Stimulated activated CD4-positive, alpha-beta T cell treated with anti-CD3 and anti-CD28 coated beads, TNF-alpha, amount 100 ng/mL, for 4 hours (primary cell): ENCODE measurements around the gene RPH3AL.

ENCODE experiments used
- DNase-seq, 3 experiments: peaks; one replicate each; pipeline ENCODE4 v3.0.0-alpha.2; 2020; ENCODE audit warnings: low read depth in 3 of 3

The RPH3AL gene

DNA sequence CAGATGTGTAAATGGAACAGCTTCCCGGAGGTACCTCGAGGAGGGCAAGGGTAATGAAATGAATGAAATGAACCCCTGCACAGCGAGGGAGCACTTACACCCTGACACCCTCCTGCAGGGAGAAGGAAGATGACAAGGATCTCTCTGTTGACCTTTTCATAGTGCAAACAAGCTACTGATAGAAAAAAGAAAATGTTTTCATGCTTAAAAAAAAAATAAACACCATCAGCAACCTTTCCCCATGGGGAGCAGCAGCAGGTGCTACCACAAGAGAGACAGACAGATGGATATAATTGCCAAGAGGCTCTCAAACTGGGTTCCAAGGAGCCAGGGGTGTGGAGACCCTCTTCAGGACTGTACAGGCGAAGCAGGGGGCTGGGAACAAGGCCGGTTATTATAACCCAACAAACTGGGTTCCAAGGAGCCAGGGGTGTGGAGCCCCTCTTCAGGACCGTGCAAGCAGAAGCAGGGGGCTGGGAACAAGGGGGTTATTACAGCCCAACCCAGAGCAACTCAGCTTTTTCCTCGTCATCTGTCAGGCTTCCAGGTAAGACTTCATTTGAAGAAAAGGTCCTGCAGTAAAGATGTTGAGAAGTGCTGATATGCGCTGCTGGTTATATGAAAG is 718 bp upstream of the RPH3AL start:
- no peak for DNase-seq

DNA sequence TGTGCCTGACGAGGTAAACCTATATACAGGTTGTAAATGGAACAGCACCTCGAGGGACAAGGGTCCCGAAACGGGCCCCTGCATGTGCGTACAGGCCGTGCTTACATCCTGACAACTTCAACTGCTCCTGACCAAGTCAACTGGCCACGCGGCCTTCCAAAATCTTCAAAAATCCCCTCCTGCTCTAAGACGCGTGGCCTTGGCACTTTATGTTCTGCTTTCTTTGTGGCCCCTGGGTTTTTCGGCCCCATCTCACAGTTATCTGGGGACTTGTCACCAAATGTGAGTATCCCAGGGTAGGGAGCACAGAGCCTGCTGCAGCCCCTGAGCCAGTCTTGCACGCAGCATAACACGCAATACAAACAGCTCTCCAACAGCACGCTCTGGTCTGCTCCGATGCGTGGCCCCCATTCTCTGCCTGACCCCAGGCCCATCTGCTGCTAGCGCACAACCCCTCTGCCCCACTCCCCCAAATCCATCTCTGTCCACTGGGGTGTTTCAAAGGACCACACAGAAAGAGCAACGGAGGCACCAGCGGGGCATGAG is 659 bp downstream of the RPH3AL start:
- DNase-seq = no peak

DNA sequence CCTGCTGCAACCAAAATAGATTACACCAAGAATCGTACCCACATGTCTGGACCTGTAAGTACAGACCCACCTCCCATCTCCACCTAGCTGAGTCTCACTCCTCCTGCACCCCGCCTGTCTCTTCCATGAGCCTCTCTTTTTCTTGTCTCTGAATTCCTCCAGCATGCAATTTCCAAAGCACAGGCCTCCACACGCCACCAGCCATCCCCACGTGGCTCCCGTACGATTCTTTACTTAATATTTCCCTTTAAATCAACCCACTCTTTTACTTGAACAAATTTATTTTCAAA is 1.2 kb downstream of the RPH3AL start:
- DNase-seq = no peak

DNA sequence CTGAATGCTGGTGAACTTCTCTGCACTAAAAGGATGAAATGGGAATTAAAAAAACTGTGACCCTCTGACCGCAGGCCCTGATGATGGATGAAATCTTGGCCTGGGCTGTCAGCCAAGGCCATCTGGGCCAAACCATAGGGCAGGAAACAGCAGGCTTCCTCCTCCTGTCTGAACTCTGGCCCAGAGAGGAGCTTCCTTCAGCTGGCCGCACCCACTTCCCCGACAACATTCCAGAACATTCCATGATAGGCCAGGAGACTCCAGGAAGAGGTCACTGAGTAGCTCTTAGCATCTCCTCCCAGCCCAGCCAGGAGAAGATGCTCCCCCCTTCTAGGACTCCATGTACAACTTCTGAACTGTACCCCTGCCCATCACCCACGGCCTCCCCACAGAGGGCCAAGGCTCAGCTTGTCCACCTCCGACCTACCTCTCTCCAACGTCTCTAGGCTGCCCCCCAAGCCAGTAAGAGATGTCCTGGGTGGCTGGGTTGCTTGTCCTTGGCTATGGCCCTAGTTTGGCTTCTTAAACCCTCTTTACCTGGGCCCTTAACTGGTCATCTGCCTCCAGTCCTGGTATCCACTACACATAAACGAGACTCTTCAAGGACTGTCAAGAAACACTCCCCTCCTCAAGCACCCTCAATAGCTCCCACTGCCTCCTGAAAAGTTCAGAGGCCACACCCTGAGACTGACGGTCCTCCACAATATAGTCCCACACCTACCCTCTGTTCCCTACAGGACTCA is 1.7 kb downstream of the RPH3AL start:
- no peak for DNase-seq

DNA sequence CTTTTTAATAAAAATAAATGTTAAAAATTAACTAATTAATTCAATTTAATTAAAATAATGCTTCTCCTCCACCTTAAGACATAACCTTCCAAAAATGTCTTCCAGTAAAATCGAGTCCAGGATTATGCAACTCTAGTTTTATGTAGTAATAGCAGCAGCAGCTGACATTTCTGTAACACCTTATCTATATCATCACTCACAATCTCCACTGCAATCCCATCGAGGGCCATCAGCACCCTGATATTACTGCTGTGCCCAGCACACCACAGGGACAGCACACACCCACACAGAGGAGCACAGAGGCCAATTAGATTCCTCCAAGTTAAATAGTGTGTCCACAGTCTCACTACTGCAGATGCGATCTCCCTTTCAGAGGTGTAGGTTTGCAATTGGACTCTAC is 2.9 kb downstream of the RPH3AL start:
- DNase-seq = no peak

DNA sequence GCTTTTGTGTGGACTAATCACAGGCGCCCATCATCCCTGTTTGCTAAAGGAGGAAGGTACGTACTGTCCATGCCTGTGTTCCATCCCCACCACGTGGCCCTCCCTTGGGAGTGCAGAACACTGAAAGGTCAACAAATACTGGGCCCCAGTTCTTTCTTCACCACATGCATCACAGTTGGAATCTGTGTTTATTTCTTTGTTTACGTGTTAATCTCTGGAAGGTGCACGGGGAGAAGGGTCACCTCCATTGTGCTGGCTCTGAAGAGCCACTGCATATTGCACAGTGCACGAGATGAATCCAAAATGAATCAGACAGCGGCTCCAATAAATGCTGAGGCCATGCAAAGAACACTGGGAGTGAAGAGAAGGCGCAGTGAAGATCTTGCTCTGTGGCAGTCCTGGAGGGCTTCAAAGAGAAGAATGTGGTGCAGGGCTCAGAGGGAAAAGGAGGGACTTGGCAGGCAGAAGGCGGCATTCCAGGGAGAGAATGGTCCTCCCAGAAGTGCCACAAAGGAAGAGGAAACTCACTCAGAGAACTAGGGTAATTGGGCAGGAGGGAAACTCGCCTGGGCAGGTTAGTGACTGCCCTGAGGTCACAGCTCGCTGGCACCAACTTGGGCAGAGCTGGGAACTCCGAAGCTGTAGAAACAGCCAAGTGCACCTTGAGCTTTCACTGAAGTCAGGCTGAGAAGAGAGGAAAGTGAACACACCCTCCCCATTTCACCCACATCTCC is 3.7 kb downstream of the RPH3AL start:
- no peak for DNase-seq

DNA sequence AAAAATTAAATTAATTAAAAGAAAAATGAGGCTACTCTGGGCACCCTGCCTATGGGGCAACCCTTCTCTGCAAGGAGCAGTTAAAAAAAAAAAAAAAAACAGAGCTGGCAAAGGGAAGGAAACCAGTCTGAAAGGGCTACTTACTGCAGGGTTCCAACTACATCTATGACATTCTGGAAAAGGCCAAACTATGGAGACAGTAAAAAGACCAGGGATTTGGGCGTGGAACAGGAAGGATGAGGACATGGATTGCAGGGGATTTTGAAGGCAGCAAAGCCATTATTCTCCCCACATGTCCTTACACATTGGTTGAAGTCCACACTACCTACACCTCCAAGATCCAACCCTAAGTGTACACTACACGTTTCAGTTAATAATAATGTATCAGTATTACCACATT is 4.6 kb downstream of the RPH3AL start:
- DNase-seq = no peak

DNA sequence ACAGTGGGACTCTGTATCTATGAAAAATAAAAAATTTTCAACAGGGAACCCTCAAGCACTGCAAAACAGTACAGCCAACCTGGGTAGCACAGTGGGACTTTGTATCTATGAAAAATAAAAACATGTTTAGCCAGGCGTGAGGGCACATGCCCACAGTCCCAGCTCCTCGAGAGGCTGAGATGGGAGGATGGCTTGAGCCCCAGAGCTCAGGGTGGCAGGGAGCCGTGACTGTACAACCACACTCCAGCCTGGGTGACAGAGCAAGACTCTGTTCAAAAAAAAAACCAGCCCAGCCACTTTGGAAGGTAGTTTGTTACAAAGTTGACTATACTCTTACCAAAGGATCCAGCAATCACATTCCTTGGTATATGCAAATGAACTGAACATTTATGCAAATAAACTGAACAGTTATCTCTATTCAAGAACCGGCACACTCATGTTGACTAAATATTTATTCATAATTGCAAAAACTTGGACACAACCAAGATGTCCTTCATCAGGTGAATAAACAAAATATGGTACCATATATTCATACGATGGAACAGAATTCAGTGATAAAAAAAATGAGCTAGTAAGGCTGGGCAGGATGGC is 5.2 kb downstream of the RPH3AL start:
- no peak for DNase-seq

DNA sequence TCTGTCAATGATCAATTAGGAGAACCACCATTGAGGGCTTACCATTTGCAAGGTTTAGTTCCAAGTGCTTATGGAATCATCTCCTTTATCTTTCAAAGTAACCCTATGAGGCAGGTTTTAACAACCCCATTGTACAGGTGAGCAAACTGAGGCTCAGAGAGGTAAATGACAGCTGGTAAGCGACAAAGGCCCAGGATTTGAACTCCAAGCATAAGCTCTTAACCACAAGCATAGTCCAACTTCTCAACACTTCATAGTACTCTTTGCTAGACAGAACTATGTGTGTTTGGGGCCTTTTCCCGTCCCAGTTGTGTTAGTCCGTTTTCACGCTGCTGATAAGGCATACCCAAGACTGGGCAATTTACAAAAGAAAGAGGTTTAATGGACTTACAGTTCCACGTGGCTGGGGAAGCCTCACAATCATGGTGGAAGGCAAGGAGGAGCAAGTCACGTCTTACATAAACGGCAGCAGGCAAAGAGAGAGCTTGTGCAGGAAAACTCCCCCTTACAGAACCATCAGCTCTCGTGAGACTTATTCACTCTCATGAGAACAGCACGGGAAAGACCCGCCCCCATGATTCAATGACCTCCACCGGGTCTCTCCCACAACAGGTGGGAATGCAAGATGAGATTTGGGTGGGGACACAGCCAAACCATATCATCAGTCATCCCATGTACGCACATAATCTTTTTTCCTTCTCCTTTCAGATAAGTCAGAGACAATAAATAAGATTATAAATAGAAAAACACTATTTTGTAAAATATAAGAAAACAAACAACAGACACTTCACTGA is 6.4 kb downstream of the RPH3AL start:
- DNase-seq = no peak

DNA sequence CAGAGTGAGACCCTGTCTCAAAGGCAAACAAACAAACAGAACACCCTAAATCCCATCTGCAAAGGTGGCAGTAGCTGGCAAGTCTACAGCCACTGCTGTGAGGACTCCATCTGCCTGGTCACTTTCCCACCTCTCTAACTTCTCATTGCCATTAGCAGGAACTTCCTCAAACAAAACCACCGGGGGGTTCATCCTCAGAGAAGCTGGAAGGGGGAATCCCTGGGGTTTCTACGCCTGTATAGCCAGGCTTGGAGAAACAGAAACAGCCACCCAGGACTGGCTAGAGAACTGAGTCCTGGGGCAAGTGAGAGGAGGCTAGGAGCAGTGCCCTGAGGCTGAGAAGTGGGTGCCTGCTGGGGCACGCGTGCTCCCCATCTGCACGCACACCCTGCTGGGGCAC is 7.3 kb downstream of the RPH3AL start:
- DNase-seq = no peak

DNA sequence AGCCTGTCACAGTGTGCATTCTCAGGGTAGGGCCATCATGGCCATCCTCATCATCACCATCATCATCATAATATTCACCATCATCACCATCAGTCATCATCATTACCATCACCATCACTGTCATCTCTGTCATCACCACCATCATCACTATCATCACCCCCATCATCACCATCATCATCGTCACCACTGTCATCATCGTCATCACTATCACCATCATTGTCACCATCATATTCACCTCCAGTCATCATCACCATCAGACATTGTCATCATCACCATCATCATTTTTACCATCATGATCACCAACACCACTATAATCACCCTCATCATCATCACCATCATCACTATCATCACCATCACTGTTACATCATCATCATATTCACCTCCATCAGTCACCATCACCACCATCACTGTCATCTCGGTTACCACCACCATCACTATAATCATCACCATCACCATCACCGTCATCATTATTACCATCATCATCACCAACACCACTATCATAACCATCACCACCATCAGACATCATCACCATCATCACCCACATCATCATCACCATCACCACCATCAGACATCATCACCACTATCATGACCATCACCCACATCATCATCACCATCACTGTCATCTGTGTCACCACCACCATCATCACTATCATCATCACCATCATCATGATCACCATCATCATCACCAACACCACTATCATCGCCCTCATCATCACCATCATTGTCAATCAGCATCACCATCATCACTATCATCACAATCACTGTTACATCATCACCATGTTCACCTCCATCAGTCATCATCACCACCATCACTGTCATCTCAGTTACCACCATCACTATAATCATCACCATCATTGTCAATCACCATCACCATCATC is 8.5 kb downstream of the RPH3AL start:
- DNase-seq = no peak

DNA sequence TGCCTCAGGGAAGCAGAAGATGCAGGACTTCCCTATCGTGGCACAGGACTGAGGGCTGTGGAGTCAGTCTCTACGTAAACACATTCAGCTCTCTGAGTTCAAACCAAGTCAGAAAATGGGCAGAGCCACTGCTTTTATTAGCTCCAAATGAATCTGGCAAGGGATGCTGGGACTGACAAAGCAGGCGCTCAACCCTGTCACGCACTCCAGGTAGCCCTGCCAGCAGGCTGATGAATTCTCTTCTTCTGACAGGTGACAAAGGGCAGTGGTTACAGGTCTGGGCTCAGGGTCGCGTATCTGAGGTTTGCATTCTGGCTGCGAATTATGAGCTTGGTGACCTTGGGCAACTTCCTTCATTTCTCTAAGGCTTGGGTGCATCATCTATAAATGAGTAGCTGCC is 9.4 kb downstream of the RPH3AL start:
- DNase-seq = no peak

DNA sequence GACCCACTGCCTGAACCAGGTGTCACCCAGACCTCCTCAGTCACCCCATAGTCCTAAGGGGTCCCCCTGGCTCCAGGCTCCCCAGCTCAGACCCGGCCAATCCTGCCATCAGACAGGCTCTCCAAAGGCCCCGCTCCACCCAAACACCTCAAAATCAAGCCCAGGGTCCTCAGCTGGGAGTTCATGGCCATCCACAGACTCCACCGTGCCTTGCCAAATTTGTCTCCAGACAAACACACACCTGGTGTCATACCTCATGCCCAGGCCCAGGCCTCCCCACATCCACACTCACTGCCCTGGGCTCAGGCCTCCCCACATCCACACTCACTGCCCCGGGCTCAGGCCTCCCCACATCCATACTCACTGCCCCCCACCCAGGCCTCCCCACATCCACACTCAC is 12.5 kb downstream of the RPH3AL start:
- DNase-seq = no peak

DNA sequence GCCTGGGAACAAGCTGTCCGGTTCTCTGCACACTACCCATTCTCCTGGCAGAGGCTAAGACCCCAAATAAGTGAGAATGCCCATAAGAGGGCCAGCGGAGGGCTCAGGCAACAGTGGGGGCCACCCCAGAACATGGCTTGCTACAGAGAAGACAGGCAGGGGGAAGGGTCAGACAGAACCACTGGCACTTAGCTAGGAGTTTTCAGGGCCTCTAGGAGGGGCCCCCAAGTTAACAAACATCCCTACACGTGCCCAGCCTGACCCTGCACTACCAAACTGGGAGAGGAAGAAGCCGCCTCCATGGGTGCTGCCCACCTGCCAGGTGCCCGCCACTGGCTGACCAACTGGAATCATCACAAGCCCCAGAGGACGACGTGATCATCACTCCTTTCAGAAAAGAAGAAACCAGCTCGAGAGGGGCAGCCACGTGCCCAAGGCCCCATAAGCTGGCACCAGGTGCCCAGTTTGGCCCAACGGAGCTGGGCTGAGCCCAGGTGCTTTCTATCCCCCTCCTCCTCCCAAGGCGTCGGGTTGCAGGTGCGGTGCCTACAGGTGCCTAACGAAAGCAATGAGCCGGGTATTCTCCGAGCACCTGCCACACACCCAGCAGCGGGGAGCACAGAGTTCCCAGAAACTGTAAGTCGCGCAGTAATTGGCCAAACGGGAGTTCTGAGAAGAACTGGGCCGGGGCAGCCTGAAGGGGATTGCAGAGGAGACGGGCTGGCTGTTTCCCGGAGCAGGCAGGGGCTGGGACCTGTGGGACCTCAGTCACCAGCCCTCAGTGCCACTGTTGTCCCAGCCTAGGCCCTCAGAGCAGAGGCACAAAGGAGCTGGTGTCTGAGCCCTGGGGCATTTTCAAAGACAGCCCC is 13.2 kb downstream of the RPH3AL start:
- no peak for DNase-seq

DNA sequence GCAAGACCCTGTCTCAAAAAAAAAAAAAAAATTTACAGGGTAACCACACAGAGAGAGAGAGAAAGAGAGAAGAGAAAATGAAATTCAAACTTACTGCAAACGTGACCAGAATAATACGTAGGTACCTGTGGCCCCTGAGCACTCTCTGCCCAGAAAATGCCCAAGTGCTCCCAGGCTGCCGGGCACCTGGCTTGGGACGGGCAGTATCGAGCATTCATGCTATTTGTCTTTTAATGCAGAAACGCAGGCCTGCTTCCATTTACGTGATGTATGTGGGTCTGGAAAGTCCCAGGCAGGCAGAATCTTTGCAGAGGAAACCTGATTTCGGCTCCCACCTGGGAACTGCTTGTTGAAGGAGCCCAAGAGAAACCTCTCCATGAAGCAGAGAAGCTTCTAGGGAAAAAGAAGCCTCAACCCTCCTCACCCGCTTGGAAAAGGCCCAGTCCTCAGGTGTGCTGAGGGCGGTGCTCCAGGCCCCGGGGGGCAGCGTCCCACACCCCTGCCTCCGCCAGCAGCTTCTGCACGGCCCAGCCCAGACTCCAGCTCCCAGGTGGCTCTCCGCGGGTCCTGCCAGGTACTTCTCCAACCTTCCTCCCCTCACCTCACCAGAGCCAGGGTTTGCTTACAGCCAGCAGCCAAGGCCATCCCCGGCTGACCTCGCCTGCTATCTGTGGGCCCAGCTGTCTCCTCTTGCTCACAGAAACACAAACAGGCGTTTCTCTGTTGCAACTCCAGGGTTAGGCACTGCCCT is 14.0 kb downstream of the RPH3AL start:
- no peak for DNase-seq

DNA sequence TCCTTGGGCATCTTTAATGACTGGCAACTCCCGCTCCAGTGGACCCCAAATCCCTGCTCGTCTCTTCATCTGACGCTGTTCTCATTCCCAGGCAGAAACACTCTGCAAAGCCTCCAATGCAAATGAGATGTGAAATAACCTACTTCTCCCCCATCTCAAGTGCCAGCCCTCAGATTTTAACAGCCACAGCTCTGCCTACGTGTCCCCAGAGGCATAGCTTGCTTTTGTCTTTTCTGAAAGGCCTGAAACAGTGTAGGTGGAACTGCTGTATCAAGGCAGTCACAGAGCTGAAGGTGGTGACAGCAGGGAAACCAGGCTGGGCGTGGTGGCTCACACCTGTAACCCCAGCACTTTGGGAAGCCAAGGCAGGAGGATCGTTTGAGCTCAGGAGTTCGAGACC is 14.7 kb downstream of the RPH3AL start:
- DNase-seq = no peak

DNA sequence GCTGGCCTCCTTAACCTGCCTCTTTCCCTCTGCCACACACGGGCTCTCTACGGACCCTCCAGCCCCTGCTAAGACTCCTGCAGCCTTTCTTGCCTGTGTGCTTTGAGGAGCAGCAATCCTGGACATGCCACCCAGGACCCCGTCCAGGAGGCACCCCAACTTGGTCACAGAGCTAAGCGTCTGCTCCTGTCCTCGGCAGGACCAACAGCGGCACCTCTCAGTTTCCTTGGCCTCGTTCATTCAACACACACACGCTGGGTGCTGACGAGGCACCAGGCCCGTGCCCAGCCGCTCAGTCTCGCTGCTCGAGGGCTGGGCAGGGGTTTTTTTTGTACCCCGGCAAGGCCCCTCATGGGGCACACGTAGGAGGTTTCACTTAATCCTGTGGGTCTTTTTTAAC is 15.2 kb downstream of the RPH3AL start:
- no peak for DNase-seq

DNA sequence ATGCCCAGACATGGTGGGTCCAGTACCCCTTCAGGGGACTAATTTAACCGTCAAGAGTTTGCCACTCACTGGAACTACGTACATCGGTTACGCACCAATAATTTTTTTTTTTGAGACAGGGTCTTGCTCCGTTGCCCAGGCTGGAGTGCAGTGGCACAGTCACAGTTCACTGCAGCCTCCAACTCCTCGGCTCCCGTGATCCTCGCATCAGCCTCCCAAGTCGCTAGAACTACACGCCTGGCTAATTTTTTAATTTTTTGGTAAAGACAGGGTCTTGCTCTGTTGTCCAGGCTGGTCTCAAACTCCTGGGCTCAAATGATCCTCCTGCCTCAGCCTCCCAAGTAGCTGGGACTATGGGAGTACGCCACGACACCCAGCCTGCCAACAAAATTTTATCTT is 15.6 kb downstream of the RPH3AL start:
- no peak for DNase-seq
